ENCODE measurements around the gene UCKL1.
"Not testable (repeated sequence)": the region's sequence is repeated elsewhere in the genome, so short reads cannot be mapped to it uniquely, and the experiment has no call there.

Gene UCKL1

GRCh38 chr20:63942969-63943807 is 13.0 kb downstream of the UCKL1 start:
- DNase-seq (ENCODE audit: low read depth): no peak

- no peak for DNase-seq (ENCODE audit: low read depth)
Observed at GRCh38 chr20:63942250-63942951, 13.8 kb downstream of the UCKL1 start.

DNA sequence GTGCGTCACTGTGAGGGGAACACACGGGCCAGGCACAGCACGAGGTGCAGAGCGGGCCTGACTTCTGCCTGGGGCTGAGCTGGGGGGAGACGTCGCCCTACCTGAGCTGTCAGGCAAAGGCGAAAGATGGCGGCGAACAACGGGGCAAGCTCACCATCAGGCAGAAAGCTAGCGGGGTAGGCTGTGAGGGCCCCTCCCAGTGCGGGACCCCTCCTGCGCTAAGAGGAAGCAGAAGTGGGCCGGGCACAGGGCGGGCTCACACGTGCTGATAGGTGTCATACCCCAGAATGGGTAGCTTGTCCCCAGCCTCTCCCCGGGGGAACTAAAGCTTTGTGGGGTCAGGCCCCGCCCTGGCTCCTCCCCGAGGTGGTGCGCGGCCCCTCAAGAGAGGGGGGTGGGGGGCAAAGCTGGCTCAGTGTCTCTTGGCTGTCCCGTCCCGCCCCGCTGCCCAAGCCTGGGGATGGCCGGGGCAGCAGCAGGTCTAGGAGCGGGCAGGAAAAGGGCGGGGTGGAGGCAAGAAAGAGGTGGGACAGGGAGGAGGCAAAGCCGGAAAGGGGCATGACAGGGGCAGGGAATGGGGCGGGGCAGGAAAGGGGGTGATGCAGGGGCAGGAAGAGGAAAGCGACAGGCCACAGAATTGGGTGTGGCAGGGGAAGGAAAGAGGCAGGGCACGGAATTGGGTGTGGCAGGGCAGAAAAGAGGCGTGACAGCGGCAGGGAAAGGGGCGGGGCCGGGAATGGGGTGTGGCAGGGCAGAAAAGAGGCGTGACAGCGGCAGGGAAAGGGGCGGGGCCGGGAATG is 14.7 kb downstream of the UCKL1 start:
- peak; percentile 61 for DNase-seq (ENCODE audit: low read depth)

DNA sequence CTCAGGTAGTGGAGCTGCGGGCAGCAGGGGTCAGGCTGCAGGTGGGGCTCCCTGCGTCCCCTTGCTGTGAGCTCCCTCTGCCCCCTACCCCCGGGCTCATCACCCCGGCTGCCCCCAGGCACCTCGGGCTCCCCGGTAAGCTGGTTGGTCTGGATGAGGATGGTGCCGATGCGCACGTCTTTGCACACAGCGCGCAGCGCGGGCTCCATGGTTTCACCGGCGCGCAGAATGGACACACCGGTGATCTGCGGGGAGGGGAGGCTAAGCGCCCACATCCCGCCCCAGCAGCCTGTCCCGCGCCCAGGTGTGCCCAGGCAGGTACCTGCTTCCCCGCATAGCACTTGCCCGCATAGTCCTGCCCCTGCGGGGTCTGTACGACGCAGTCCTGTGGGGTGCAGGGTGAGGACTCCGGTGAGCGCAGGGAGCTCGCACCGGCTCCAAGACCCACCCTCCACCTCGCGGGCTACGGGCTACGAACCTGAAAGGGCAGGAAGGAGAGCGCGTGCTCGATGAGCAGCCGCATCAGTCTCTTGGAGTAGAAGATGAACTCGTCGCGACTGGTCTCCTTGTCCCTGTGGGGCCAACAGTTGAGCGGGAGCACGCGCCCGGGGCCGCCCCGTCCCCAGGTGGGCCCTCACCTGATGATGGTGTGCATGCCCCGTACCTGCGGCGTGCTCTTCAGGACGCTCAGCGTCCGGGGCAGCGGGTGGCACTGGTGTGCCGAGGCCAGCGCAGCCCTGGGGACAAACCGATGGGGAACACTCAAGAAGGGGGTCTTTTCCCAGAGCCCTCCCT is 15.5 kb downstream of the UCKL1 start:
- DNase-seq (ENCODE audit: low read depth): no peak

GRCh38 chr20:63940071-63940471 is 16.1 kb downstream of the UCKL1 start:
- no peak for DNase-seq (ENCODE audit: low read depth)

GRCh38 chr20:63939061-63939935 is 16.9 kb downstream of the UCKL1 start:
- no peak for DNase-seq (ENCODE audit: low read depth)

DNA sequence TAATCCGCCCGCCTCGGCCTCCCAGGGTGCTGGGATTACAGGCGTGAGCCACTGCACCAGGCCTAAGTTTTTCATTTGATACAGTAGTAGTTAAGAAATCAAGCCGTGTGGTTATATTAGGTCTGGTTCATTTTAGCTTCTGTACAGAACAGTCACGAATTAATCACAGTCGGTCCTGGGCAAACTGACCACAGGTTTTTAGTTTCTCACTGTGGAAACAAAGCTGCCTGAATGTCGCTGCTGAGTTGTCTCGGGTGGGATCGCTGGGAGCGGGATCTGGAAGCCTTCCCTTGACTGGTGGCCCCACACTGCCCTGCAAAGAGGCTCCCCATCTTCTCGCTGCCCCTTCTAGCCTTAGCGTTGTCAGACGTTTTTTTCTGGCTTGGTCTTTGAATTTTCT is 18.6 kb downstream of the UCKL1 start:
- no peak for DNase-seq (ENCODE audit: low read depth)

- DNase-seq (ENCODE audit: low read depth): no peak
Observed at GRCh38 chr20:63935447-63935846, 20.8 kb downstream of the UCKL1 start.

DNA sequence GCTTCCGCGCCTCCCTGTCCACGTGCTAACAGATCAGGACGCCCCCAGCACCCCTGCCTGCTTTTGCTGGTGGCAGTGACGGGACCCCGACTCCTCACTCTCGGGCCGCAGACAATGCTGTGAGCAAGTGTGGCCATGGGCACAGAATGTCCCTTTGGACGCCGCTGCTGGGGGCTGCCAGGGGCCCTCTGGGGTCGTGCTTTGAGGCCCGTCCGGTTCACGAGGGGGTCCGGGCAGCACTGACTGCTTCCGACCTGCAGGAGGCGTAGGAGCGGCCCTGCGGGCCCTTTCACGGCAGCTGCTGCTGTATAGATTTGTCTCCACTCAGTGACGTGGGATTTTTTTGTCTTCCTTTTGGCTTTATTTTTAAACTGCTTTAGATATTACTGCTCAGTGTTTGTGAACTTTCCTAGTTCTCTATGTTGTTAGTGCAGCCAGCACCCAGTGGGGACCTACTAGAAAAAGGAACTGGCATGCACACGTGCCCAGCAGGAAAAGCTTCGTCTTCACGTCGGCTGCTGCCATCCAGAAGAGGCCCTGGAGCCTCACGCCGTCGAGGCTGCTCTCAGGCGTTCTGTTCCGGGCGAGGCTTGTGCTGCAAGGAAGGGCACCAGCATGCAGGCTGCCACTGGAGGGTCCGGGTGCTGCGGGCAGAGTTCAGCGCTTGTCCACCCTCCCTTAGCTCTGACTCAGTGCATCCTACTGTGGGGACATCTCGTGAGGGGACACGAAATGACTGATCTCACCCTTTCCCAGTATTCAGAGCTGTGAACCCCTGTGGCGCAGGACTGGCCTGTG is 21.7 kb downstream of the UCKL1 start:
- DNase-seq (ENCODE audit: low read depth): no peak

- no peak for DNase-seq (ENCODE audit: low read depth)
Observed at GRCh38 chr20:63933646-63934045, 22.6 kb downstream of the UCKL1 start.

DNA sequence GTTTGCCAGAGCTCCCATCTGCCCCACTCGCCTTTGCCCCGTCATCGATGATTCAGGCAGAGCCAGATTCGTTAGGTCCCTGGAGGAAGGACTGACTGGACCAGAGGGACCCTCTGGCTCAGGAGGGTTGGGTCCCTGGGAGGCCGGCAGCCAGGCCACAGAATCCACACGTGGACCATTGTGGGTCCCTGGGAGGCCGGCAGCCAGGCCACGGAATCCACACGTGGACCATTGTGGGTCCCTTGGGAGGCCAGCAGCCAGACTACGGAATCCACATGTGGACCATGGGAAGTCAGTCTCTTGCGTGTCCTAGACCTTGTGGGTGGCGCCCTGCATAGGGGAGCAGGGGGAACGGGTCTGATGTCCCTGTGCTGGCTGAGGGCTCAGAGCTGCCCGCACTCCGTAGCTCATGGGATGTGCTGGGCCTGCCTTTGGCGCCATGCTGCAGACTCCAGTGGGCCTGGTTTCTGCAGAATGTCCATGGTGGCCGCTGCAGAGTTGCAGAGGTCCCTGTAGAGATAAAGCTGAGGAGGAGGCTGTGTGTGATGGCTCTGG is 23.5 kb downstream of the UCKL1 start:
- no peak for DNase-seq (ENCODE audit: low read depth)

DNA sequence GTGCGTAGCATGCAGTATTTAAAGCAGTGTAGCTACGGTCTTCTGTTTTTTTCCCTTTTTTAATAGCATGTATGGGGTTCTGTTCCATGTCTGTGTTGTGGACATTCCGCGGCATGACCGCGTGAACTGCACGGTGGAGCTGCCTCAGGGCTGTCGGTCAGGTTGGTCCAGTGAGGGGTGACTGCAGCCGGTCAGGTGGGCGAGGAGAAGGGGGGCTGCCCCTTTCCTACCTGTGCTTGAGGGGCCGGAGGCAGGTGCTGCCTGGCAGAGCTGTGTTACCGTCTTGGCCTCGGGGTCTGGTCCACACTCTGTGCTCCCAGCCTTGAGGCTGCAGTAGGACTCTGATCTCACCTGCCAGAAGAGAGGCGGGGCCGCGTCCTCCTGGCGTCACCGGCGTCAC is 24.5 kb downstream of the UCKL1 start:
- no peak for DNase-seq (ENCODE audit: low read depth)

- no peak for DNase-seq (ENCODE audit: low read depth)
Observed at GRCh38 chr20:63930971-63931553, 25.2 kb downstream of the UCKL1 start.

- not testable (repeated sequence) for DNase-seq (ENCODE audit: low read depth)
Observed at GRCh38 chr20:63929473-63929883, 26.7 kb downstream of the UCKL1 start.

- no peak for DNase-seq (ENCODE audit: low read depth)
Observed at GRCh38 chr20:63929071-63929470, 27.1 kb downstream of the UCKL1 start.

- DNase-seq (ENCODE audit: low read depth): no peak
Observed at GRCh38 chr20:63926298-63926697, 29.9 kb downstream of the UCKL1 start.

GRCh38 chr20:63924241-63924640 is 32.0 kb downstream of the UCKL1 start:
- DNase-seq (ENCODE audit: low read depth): no peak

- DNase-seq (ENCODE audit: low read depth): no peak
Observed at GRCh38 chr20:63923651-63924050, 32.6 kb downstream of the UCKL1 start.

DNA sequence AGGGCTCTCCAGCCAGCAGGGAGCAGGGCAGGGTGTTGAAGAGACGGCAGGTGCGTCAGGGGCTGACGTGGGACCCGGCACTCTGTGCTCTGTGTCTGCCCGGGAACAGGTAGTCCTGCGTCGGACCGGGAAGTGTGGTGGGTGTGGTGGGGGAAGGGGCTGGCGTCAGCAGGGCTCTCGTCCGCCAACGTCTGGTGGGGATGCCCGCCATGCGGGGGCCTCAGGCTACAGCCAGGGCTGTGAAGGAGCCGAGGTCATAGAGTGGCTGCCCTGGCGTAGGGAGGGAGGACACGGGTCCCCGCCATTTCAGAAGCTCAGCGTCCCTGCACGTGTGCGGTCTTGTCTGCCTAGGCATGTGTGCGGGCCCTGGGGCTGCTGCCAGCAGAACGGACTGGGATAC is 36.0 kb downstream of the UCKL1 start:
- DNase-seq (ENCODE audit: low read depth): no peak
